RWPE1 (cell line): ENCODE data around the gene CYB561D2.

Experiments used
- CTCF ChIA-PET: fragments of 350-600 bp; sonication (Branson Sonifier 250); formaldehyde crosslinking; extraction: SDS; loops from one replicate; lab custom pipeline; 2021; lab: Yijun Ruan, JAX
- POLR2A ChIA-PET: fragments of 400-600 bp; formaldehyde crosslinking; extraction: SDS; loops from one replicate; lab custom pipeline; 2020; ENCODE audit warnings: antibody characterized with exemption; ENCODE audit not compliant: low non-redundant PET; lab: Yijun Ruan, JAX
- DNase-seq: peaks from one replicate; pipeline ENCODE4 v3.0.0; 2012; ENCODE audit warnings: low spot score
- H3K27ac ChIP-seq: fragments of 450-650 bp; 2 replicates; pipeline ENCODE4 v1.5.1; 2017
- TF ChIP-seq, protein P1 (sequence below): fragments of 450-650 bp; conservative IDR thresholded peaks from 2 replicates; pipeline ENCODE4 v1.5.1; 2017; ENCODE audit warnings: low read depth, mild to moderate bottlenecking

Gene CYB561D2

DNA sequence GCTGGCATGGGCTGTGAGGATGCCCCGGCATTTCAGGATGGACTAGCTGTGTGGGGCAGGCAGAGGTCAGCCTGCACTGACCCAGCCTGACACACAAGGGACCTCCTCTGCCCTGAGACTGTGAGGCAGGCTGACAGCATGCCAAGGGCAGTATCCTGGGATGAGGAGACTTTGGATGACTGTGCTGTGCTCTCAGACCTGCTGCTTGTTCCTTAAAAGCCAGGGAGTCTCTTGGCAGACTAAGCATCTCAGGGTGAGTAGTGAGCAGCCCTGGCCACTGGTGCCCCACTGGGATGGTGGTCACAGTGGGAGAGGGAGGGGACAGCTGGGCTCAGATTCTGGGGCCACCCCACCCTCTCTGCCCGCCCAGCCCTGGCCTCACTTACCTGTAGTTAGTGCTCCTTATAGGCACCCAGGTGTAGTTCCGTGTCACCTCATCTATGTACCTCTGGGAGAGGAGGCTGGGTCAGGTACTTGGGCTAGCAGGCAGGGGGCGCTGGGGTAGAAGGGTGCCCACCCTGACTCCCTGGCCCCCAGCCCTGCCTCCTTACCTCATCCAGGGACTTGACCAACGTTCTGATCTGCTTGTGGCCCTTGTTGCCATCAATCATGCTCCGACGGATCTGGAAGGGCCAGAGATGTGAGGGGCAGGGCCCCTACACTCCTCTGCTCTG is 24.7 kb downstream of the CYB561D2 start:
- TF ChIP-seq, protein P1, sequence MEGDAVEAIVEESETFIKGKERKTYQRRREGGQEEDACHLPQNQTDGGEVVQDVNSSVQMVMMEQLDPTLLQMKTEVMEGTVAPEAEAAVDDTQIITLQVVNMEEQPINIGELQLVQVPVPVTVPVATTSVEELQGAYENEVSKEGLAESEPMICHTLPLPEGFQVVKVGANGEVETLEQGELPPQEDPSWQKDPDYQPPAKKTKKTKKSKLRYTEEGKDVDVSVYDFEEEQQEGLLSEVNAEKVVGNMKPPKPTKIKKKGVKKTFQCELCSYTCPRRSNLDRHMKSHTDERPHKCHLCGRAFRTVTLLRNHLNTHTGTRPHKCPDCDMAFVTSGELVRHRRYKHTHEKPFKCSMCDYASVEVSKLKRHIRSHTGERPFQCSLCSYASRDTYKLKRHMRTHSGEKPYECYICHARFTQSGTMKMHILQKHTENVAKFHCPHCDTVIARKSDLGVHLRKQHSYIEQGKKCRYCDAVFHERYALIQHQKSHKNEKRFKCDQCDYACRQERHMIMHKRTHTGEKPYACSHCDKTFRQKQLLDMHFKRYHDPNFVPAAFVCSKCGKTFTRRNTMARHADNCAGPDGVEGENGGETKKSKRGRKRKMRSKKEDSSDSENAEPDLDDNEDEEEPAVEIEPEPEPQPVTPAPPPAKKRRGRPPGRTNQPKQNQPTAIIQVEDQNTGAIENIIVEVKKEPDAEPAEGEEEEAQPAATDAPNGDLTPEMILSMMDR, result no peak
- CTCF ChIA-PET, result no interaction called here
- POLR2A ChIA-PET, result no interaction called here
- DNase-seq, result no peak
- H3K27ac ChIP-seq, result no peak overlapping the region

DNA sequence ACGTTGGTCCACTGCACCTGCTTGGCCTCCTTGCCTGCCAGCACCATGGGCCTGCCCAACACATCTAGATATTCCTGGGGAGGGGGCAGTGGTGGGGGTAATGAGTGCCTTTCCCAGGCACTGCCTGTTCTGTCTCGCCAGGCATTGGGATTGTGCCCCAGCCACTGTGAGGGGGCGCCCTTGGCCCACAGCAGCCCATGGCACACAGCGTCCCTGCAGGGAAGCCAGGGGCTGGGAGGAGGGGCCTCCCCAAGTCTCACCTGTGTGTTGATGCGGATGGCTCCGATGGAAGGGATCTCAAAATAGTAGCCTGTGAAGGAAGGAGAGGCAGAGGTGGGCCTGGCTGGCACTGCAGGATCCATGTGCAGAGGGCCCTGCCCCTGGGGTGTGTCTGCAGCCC is 27.4 kb downstream of the CYB561D2 start:
- CTCF ChIA-PET, result no interaction called here
- no peak overlapping the region for H3K27ac ChIP-seq
- POLR2A ChIA-PET, result no interaction called here
- DNase-seq, result no peak
- TF ChIP-seq, protein P1, result no peak

DNA sequence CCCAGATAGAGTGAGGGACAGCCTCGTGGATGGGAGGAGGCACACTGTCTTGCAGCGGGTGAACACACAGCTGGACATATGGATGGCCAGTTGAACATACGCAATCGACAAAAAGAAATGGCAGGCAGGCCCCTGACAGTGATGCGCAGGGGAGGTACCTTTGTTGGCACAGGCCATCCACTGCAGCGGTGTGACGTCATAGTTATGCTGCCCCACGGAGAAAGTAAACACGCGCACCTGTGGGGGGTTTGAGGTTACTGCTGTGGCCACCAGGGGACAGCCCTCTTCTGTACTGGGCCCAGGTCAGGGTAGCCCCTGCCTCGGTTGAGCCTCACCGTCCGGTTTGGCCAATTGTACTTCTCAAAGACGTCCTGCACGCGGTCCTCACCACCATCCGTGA is 28.1 kb downstream of the CYB561D2 start:
- no peak overlapping the region for H3K27ac ChIP-seq
- CTCF ChIA-PET, result no interaction called here
- TF ChIP-seq, protein P1, result no peak
- no peak for DNase-seq
- POLR2A ChIA-PET, result no interaction called here

DNA sequence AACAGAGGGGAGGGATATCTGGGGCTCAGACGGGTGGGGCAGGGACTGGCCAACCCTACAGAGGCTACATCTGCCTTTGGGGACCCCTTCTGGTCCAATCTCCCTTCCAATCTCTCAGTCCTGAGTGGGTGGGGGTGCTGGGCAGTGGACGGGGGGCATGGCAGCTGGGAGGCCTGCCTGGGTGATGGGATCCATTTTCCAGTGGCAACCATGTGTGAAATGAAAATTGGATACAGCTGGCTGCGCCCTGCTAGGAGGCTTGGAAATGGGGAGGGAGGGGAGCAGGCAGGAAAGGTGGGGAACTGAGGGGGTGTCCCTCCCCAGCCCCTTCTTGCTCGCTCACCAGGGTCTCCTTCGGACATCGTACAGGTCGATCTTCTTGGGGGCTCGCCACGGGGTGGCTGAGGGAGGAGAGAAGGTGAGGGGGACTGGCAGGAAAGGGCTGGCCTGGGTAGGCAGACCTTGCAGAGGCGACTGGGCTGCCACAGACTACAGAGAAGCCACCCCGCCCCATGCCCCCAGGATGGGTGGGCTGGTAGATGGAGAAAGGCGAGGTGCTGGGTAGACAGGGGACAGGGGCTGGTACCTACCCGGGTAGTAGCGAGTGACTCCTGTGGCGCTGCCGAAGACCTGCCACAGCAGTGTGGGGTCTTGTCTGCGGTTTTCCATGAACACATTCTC is 29.9 kb downstream of the CYB561D2 start:
- TF ChIP-seq, protein P1, result no peak
- ChIA-PET POLR2A (no interaction called here), CTCF (no interaction called here)
- DNase-seq, result no peak
- no peak overlapping the region for H3K27ac ChIP-seq

DNA sequence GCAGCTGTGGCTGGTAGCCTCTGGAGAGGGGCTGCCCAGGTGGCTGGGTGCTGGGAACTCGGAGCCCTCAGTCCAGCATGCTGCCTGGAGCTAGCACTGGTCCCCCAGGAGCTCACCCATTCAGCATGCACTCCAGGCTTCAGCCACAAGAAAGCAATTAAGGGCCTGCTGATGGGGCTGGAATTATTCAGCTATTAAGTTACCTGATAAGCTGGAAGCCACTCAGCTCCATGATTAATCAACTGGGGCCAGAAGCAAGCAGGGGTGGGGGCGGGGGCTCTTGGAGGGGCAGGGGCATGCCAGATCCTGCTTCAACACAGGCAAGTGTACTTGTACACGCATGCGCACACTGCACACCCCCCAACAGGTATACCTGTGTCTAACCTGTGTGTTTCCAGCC is 30.7 kb downstream of the CYB561D2 start:
- CTCF ChIA-PET, result interaction anchor here (0.7 kb wide), 1 partner anchor 15 kb away, joined by 3 read pairs; no protein-coding TSS in a partner anchor
- DNase-seq, result no peak
- POLR2A ChIA-PET, result no interaction called here
- TF ChIP-seq, protein P1, result no peak
- no peak overlapping the region for H3K27ac ChIP-seq

DNA sequence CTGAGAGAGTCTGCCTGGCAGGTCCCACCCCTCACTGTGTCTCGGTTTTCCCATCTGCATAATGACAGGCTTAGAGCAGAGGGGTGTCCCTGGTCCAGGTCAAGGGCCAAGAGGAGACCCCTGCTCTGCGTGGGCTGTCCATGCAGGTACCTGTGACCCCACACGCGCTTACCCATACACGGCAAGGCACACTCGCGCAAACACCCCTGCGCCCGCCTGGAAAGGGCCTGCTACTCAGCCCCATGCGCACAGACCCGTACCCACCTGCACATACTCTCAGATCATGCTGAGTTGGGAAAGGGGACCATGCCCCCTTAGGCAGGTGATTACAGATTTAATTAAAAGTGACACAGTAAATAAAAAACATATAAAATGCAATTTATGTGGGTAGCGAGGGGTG is 32.1 kb downstream of the CYB561D2 start:
- ChIA-PET POLR2A (interaction anchor here (0.6 kb wide), 1 partner anchor 54 kb away, joined by 3 read pairs; no protein-coding TSS in a partner anchor), CTCF (no interaction called here)
- TF ChIP-seq, protein P1, result no peak
- H3K27ac ChIP-seq, result 0 out of 2 replicates have a peak overlapping the region, but pooled peaks have one; percentile 8
- no peak for DNase-seq
